D341Med (cell line): ENCODE measurements around the gene SPSB2.

ENCODE experiments used
- DNase-seq: peaks from one replicate; pipeline ENCODE4 v3.0.0; 2012; ENCODE audit warnings: low spot score

The SPSB2 gene

GRCh38 chr12:6851921-6852650, 21.0 kb downstream of the SPSB2 start, which contains the start of gene USP5:
USP5 (plus strand) TSS chr12:6852150; CDS start chr12:6852180, 30 bp downstream.
- DNase-seq: peak; percentile 93

GRCh38 chr12:6851153-6851920, 21.8 kb downstream of the SPSB2 start, which contains the start of gene CDCA3:
CDCA3 (minus strand) TSS chr12:6851286; CDS start chr12:6850952, 334 bp downstream.
- peak; percentile 92 for DNase-seq

- DNase-seq: no peak
These were observed 22.3 kb downstream of the SPSB2 start for GRCh38 chr12:6850796-6851152.

DNA sequence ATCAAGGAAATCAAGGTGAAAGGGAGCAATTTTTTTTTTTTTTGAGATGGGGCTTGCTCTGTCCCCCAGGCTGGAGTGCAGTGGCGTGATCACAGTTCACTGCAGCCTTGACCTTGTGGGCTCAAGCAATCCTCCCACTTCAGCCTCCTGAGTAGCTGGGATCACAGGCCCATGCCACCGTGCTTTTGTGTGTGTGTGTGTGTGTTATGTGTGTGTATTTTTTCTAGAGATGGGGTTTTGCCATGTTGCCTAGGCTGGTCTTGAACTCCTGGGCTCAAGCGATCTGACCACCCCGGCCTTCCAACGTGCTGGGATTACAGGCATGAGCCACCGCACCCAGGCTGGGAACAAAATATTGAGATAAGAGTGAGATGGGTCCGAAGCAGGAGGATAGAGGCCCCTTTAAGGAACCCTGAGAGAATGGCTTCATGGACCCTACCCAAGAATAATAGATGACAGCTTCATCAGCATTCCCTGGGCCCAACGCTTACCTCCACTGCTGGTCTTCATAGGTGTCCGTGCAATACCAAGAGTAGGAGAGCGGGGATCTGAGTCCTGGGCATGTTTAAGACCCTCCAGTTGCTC, 23.0 kb downstream of the SPSB2 start:
- DNase-seq: no peak

- DNase-seq: no peak
These were observed 23.7 kb downstream of the SPSB2 start for GRCh38 chr12:6849427-6849826.

DNA sequence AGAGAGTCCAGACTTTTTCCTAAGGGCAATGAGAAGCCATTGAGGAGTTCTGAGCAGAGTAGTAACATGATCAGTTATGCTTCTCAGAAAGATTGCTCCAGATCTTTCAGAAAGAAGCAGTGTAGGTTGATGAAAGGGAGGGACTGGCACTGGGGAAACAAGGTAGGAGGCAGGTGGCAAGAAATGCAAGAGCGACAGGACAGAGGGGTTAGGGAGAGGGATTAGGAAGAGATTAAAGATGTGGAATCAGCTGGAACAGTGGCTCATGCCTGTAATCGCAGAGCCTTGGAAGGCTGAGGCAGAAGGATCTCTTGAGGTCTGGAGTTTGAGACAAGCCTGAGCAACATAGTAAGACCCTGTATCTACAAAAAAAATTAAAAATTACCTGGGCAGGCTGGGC, 25.4 kb downstream of the SPSB2 start:
- peak; percentile 51 for DNase-seq

DNA sequence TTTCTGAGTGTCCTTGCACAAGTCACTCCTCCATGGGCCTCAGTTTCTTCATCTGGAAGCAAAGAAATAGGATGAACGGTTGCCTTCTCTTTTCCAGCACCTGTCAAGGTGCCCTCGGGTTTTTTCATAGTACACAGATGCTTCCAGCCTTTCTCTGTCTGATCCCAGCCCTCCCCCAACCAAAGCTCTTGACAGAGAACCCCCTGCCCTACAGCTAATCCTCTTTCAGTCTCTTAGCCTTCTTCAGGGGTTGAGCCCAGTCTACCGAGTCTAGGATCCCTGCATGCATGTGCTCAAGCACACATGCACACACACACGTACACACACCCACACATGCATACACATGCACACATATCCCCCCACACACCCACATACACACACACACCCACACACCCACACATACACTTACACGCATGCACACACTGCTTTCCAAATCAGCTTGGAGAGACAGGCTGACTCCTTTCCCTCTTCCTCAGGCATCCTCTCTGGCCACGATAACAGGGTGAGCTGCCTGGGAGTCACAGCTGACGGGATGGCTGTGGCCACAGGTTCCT, 26.7 kb downstream of the SPSB2 start:
- peak; percentile 64 for DNase-seq

DNA sequence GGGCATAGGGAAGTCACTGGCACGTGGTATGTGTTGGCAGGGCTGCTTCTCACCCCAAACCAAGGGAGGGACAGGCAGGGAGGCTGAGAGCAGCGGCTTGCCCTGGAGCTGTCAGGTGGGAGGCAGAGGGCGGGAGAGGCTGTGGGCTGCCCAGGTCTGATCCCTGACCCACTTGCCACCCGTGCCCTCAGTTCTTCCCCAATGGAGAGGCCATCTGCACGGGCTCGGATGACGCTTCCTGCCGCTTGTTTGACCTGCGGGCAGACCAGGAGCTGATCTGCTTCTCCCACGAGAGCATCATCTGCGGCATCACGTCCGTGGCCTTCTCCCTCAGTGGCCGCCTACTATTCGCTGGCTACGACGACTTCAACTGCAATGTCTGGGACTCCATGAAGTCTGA, 27.7 kb downstream of the SPSB2 start:
- no peak for DNase-seq

DNA sequence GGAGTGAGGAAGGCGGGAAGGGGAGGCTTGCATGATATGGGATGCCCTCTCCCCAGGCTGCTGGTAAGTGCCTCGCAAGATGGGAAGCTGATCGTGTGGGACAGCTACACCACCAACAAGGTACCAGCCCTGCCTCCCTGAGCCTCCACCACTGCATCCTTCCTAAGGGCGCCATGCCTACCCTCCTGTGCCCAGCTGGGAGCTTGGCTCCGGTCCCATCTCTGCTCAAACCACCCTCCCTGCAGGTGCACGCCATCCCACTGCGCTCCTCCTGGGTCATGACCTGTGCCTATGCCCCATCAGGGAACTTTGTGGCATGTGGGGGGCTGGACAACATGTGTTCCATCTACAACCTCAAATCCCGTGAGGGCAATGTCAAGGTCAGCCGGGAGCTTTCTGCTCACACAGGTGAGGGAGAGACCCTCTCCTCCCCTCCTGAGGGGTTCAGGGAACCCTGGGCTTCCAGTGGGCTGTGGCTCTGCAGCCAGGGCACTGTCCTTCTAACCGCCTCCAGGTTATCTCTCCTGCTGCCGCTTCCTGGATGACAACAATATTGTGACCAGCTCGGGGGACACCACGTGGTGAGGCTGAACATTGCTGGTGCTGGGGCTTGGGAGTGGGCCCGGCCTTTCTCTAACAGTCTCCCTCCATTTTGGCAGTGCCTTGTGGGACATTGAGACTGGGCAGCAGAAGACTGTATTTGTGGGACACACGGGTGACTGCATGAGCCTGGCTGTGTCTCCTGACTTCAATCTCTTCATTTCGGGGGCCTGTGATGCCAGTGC, 29.8 kb downstream of the SPSB2 start:
- peak; percentile 47 for DNase-seq

- DNase-seq: no peak
These were observed 31.0 kb downstream of the SPSB2 start for GRCh38 chr12:6842075-6842474.

GRCh38 chr12:6840761-6841515, 32.2 kb downstream of the SPSB2 start, which contains the start of gene GNB3:
GNB3 (plus strand) TSS chr12:6840925; CDS start chr12:6841288, 363 bp downstream.
- peak; percentile 84 for DNase-seq

DNA sequence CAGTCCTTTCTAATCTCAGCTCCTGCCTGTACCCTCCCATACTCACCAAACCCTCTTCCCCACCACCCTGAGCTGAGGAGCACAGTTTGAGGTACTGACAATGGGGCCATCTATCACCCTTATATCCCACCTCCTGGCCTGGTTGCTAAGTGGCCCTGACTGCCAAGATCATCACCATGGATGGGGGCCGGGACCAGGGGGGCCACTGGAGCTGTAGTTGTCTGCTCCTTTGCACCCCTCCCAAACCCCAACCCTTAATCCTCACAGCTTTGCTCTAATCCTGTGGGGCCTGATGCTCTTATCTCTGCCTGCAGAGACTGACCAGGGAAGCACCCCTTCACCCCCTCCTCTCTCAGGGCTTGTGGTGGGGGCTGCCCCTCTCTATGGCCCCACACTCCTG, 32.8 kb downstream of the SPSB2 start:
- DNase-seq: no peak

- peak; percentile 87 for DNase-seq
These were observed 33.5 kb downstream of the SPSB2 start for GRCh38 chr12:6839482-6840201.

GRCh38 chr12:6838854-6839253, 34.2 kb downstream of the SPSB2 start:
- DNase-seq: no peak

DNA sequence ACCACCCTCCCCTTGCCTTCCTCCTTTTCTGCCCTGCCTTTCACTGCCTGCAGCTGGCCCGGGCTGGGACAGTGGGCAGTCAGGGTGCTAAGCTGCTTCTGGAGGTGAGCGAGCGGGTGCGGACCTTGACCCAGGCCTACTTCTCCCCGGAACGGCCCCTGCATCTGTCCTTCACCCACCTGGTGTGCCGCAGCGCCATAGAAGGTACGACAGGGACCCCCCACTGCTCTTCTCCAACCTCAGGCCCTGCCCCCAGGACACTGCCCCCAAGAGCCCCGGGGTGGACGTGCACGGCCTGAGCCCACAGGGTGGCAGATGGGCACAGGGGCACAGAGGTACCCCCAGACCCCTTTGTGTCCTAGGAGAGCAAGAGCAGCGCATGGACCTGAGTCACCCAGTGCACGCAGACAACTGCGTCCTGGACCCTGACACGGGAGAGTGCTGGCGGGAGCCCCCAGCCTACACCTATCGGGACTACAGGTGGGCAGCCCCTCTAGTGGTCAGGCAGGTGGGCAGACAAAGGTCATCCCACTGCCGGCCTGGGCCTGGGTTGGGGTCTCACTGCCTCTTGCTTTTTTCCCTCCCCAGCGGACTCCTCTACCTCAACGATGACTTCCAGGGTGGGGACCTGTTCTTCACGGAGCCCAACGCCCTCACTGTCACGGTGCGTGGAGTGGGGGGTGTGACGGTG, 35.6 kb downstream of the SPSB2 start:
- no peak for DNase-seq

GRCh38 chr12:6836851-6837250, 36.3 kb downstream of the SPSB2 start:
- no peak for DNase-seq

DNA sequence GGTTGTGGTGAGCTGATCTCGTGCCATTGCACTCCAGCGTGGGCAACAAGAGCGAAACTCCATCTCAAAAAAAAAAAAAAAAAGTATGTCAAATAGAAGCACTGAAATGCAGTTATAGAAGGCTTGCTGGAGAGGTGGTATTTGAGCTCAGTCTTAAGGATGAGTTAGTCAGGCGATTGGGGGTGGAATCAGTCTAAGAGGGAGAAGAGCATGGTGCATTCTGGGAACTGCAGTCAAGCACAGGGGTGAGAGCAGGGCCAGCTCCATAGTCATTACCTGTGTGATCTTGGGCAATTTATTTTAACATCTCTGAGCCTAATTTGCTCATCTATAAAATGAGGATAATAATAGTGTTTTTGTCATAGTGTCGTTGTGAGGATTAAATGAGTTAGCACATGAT, 38.2 kb downstream of the SPSB2 start:
- DNase-seq: no peak

- DNase-seq: no peak
These were observed 38.8 kb downstream of the SPSB2 start for GRCh38 chr12:6834254-6834653.

DNA sequence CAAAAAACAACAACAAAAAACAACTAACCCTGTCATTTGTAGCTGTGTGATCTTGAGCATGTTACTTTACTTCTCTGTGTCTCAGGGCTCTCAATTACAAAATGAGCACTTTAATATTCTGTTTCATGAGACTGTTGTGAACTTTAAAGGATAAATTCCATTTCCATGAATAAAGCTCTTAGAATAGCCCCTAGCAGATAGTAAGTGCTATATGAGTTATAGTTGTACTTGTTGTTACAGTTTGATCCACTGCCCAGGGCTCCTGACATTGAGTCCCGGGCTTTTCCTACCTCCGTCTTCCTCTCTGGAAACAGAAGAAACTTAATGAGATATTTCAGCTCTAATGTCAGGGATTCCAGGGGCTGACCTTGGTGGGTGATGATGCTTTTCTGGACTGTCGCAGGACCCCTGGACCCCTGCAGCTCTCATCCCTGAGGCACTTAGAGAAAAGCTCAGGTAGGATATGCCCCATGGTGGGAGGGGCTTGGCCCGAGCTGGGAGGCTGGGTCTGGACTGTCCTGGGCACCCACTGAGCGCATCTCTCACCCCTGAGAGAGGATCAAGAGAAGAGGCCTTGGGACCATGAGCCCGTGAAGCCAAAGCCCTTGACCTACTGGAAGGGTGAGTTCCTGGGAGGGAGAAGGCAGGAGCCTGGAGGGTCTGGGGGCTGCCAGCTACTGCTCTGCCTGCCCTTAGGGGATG, 39.8 kb downstream of the SPSB2 start:
- DNase-seq: no peak
